ENCODE results near the gene METTL25.

The METTL25 gene

DNA sequence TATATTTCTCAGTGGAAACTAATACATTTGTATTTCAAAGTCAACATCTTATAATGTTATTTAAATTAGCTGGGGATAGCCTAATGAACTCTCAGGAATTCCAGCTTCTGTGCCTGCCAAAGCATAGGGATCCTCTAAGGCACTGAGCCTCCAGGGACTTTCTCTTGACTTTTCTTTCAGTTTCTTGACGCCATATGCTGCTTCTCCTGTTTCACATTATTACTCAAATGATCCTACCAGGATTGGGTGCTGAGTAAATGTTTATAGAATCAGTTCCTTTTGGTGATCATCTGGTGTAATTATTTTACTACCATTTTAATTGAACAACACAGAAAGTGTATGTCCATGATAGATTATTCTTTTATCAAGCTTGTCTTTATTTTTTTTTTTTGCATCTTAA lies 7.9 kb downstream of the METTL25 start:
- DNase-seq (ENCODE audit: low spot score in 2 of 2), result no peak
- H3K27ac Mint-ChIP-seq, result no peak overlapping the region
- H3K4me1 Mint-ChIP-seq, result peaks cover 18% of the 10 kb centered on the region
- no peak overlapping the region for H3K4me3 Mint-ChIP-seq
- no peaks in the 10 kb centered on the region for H3K9me3 Mint-ChIP-seq
- no peak for ATAC-seq
- no peaks in the 10 kb centered on the region for H3K36me3 Mint-ChIP-seq

DNA sequence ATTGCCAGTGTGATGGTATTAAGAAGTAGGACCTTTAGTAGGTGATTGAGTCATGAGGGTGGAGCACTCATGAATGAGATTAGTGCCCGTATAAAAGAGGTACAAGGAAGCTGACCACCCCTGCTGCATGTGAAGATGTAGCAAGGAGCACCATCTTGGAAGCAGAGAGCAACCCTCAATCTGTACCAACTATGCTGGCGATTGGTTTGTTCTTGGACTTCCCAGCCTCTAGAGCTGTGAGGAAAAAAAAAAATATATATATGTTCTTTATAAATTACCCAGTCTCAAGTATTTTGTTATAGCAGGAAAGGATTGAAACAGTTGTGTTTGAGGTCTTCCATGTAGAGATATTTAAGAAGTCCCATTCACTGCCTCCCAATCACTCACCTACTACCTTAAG lies 16.9 kb downstream of the METTL25 start:
- no peaks in the 10 kb centered on the region for H3K4me1 Mint-ChIP-seq
- H3K9me3 Mint-ChIP-seq, result peaks cover 5% of the 10 kb centered on the region
- no peak overlapping the region for H3K4me3 Mint-ChIP-seq
- no peak overlapping the region for H3K27ac Mint-ChIP-seq
- no peak for DNase-seq (ENCODE audit: low spot score in 2 of 2)
- no peaks in the 10 kb centered on the region for H3K36me3 Mint-ChIP-seq
- no peak for ATAC-seq

DNA sequence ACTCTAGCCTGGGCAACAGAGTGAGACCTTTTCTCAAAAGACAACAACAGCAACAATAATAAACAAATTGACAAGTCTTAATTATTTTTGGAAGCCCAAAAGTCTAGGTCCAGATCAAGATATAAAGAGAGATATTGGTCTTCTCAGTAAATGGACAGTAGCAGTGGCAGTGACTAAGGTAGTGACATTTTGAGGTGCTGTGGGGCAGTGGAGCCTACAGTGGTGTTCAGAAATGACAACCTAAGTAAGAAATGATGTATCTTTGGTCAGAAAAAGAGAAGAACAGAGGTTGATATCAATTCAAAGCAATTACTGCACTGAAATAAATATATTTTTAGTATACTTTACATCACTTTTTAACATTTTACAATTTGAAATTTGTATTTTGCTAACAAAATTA lies 20.7 kb downstream of the METTL25 start:
- no peak for DNase-seq (ENCODE audit: low spot score in 2 of 2)
- H3K4me3 Mint-ChIP-seq, result no peak overlapping the region
- H3K4me1 Mint-ChIP-seq, result no peaks in the 10 kb centered on the region
- H3K27ac Mint-ChIP-seq, result no peak overlapping the region
- peaks cover 5% of the 10 kb centered on the region for H3K9me3 Mint-ChIP-seq
- no peaks in the 10 kb centered on the region for H3K36me3 Mint-ChIP-seq
- ATAC-seq, result no peak

GRCh38 chr12:82383930-82384552 lies 25.7 kb downstream of the METTL25 start:
- Mint-ChIP-seq H3K4me1 (no peaks in the 10 kb centered on the region), H3K4me3 (no peak overlapping the region), H3K36me3 (peaks cover 6% of the 10 kb centered on the region), H3K9me3 (no peaks in the 10 kb centered on the region), H3K27ac (no peak overlapping the region)
- no peak for DNase-seq (ENCODE audit: low spot score in 2 of 2)
- no peak for ATAC-seq

GRCh38 chr12:82398879-82399278 lies 40.5 kb downstream of the METTL25 start:
- H3K9me3 Mint-ChIP-seq, result no peaks in the 10 kb centered on the region
- DNase-seq (ENCODE audit: low spot score in 2 of 2) (no peak), ATAC-seq (no peak)
- H3K27ac Mint-ChIP-seq, result no peak overlapping the region
- H3K36me3 Mint-ChIP-seq, result peaks cover 23% of the 10 kb centered on the region
- H3K4me3 Mint-ChIP-seq, result no peak overlapping the region
- no peaks in the 10 kb centered on the region for H3K4me1 Mint-ChIP-seq

- H3K27ac Mint-ChIP-seq, result no peak overlapping the region
- H3K4me1 Mint-ChIP-seq, result no peaks in the 10 kb centered on the region
- H3K36me3 Mint-ChIP-seq, result peaks cover 21% of the 10 kb centered on the region
- no peak for ATAC-seq
- no peak overlapping the region for H3K4me3 Mint-ChIP-seq
- DNase-seq (ENCODE audit: low spot score in 2 of 2), result no peak
- H3K9me3 Mint-ChIP-seq, result no peaks in the 10 kb centered on the region
Observed at GRCh38 chr12:82400819-82401218, 42.5 kb downstream of the METTL25 start.

DNA sequence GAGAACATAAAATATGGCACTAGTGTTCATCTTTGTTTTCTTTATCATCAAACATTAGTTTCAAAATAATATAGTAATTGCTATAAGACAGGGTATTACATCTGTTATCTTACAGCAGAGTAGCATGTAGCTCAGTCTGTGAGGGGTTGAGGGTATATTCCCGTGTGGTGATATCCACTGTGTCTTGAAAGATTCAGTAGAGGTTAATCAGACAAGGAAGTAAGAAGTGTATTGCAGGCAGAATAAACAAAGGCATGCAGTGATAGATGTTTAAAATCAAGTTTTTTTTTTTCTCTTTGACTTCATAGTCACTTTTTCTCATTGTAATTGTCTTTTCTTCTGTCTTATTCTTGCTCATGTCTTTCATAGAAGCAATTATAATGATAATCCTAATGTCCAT lies 48.3 kb downstream of the METTL25 start:
- no peaks in the 10 kb centered on the region for H3K4me1 Mint-ChIP-seq
- ATAC-seq (no peak), DNase-seq (ENCODE audit: low spot score in 2 of 2) (no peak)
- H3K9me3 Mint-ChIP-seq, result no peaks in the 10 kb centered on the region
- H3K36me3 Mint-ChIP-seq, result peaks cover 4% of the 10 kb centered on the region
- H3K4me3 Mint-ChIP-seq, result no peak overlapping the region
- H3K27ac Mint-ChIP-seq, result no peak overlapping the region

- Mint-ChIP-seq H3K4me1 (no peaks in the 10 kb centered on the region), H3K4me3 (no peak overlapping the region), H3K36me3 (peaks cover 4% of the 10 kb centered on the region), H3K27ac (no peak overlapping the region), H3K9me3 (no peaks in the 10 kb centered on the region)
- no peak for DNase-seq (ENCODE audit: low spot score in 2 of 2)
- ATAC-seq, result no peak
Observed at GRCh38 chr12:82407481-82407880, 49.2 kb downstream of the METTL25 start.

DNA sequence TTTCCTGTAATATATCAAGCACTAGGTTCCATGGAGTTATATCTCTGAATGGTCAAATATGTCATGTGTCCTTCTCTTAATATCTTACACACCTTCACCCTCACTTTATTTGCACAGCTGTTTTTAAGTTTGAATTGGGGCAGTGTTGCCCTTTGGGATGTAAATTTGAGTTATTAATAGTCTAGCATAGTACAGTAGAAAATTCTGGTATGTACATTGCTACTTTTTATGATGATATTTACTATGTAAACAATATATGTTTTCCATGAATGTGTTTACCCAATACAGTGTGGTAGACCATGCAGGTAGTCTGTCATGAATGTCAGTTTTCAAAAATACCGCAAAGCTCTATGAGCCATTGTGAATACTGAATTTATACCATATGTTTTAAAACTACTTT lies 50.5 kb downstream of the METTL25 start:
- no peak overlapping the region for H3K4me3 Mint-ChIP-seq
- ATAC-seq (no peak), DNase-seq (ENCODE audit: low spot score in 2 of 2) (no peak)
- H3K27ac Mint-ChIP-seq, result no peak overlapping the region
- H3K36me3 Mint-ChIP-seq, result peaks cover 4% of the 10 kb centered on the region
- no peaks in the 10 kb centered on the region for H3K9me3 Mint-ChIP-seq
- H3K4me1 Mint-ChIP-seq, result no peaks in the 10 kb centered on the region

DNA sequence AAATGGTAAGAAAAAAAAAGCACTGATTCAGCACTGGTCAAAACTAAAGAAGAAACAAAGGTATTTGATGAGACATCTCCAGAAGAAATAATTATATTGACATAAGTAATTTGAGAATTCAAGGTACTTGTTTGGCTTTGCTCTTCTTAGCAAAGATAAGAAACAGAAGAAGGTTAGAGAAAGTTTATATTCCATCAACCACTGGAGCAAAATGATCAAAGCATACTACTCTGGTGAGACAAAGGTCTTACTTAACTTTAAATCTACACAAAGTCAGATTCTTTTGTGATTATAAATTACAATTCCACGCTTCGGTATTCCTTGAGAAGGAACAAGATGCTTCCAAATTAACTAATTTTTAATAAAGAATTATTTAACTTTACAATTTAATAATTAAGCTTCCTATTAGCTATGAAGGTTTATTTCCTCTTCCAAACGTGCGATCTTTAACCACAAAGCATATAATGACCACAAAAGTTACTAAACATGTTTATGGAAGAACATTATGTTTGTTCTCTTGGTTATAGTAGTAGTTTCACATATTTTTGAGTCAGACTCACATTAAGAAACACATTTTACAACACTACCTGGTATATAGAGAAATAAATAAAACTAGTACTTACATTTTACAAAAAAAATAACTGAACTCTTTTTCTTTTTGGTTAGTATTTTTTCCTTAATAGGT lies 53.4 kb downstream of the METTL25 start:
- no peak for ATAC-seq
- H3K4me1 Mint-ChIP-seq, result no peaks in the 10 kb centered on the region

GRCh38 chr12:82412246-82412645 lies 53.9 kb downstream of the METTL25 start:
- H3K9me3 Mint-ChIP-seq, result no peaks in the 10 kb centered on the region
- DNase-seq (ENCODE audit: low spot score in 2 of 2), result no peak

More for the DNA sequence above, 53.4 kb downstream of the METTL25 start:
- DNase-seq (ENCODE audit: low spot score in 2 of 2), result no peak
- Mint-ChIP-seq H3K4me3 (no peak overlapping the region), H3K27ac (no peak overlapping the region), H3K36me3 (no peaks in the 10 kb centered on the region), H3K9me3 (no peaks in the 10 kb centered on the region)

GRCh38 chr12:82414044-82414443 lies 55.7 kb downstream of the METTL25 start:
- no peaks in the 10 kb centered on the region for H3K9me3 Mint-ChIP-seq
- ATAC-seq (no peak), DNase-seq (ENCODE audit: low spot score in 2 of 2) (no peak)
- H3K36me3 Mint-ChIP-seq, result no peaks in the 10 kb centered on the region
- no peak overlapping the region for H3K4me3 Mint-ChIP-seq
- H3K27ac Mint-ChIP-seq, result no peak overlapping the region
- H3K4me1 Mint-ChIP-seq, result no peaks in the 10 kb centered on the region

More at GRCh38 chr12:82412246-82412645, 53.9 kb downstream of the METTL25 start:
- no peaks in the 10 kb centered on the region for H3K36me3 Mint-ChIP-seq
- no peaks in the 10 kb centered on the region for H3K4me1 Mint-ChIP-seq
- H3K4me3 Mint-ChIP-seq, result no peak overlapping the region
- H3K27ac Mint-ChIP-seq, result no peak overlapping the region
- ATAC-seq, result no peak

DNA sequence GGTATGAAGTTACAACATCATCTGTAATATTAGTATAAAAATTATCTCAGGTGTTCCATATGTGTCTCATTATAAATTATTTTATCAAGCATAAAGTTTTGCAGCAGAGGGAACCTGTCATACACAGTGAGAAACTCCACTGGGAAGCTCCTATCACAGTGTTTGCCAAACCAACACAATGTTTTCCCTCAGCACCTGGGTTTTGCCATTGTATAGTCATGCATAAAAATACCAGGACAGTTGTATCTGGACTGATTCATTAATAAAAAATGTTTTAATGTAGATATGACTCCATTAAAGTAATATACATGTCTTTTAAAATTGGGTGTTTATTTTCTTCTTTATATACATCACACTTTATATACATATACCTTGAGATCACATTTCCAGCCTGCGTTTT lies 56.6 kb downstream of the METTL25 start:
- DNase-seq (ENCODE audit: low spot score in 2 of 2) (no peak), ATAC-seq (no peak)
- Mint-ChIP-seq H3K4me3 (no peak overlapping the region), H3K4me1 (no peaks in the 10 kb centered on the region), H3K27ac (no peak overlapping the region), H3K36me3 (no peaks in the 10 kb centered on the region), H3K9me3 (no peaks in the 10 kb centered on the region)

DNA sequence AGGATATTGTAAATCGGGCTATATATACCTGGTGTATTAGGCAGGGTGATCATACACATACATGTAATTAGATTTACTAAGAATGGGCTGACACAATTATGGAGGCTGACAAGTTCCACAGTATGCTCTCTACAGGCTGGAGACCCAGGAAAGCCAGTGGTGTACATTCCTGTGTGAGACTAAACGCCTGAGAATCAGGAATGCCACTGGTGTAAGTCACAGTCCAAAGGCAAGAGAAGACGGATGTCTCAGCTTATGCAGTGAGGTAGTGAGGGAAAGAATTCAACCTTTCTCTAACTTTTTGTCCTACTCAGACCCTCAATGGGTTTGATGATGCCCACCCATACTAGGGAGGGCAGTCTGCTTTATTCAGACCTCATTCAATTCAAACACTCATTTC lies 57.1 kb downstream of the METTL25 start:
- Mint-ChIP-seq H3K4me1 (no peaks in the 10 kb centered on the region), H3K36me3 (no peaks in the 10 kb centered on the region), H3K4me3 (no peak overlapping the region), H3K27ac (no peak overlapping the region), H3K9me3 (peaks cover 3% of the 10 kb centered on the region)
- ATAC-seq (no peak), DNase-seq (ENCODE audit: low spot score in 2 of 2) (no peak)

- ATAC-seq, result no peak
- no peaks in the 10 kb centered on the region for H3K36me3 Mint-ChIP-seq
- DNase-seq (ENCODE audit: low spot score in 2 of 2), result no peak
- peaks cover 15% of the 10 kb centered on the region for H3K4me1 Mint-ChIP-seq
- H3K27ac Mint-ChIP-seq, result no peak overlapping the region
- H3K9me3 Mint-ChIP-seq, result peaks cover 4% of the 10 kb centered on the region
- H3K4me3 Mint-ChIP-seq, result no peak overlapping the region
Observed at GRCh38 chr12:82425241-82425640, 66.9 kb downstream of the METTL25 start.

GRCh38 chr12:82426081-82426480 lies 67.8 kb downstream of the METTL25 start:
- DNase-seq (ENCODE audit: low spot score in 2 of 2) (no peak), ATAC-seq (no peak)
- Mint-ChIP-seq H3K4me3 (no peak overlapping the region), H3K36me3 (no peaks in the 10 kb centered on the region), H3K9me3 (no peaks in the 10 kb centered on the region), H3K4me1 (peaks cover 15% of the 10 kb centered on the region), H3K27ac (no peak overlapping the region)

Data from stimulated activated effector memory CD8-positive, alpha-beta T cell treated with anti-CD3 and anti-CD28 coated beads, Interleukin-12 subunit alpha, Interleukin-12 subunit beta, amount 100 ng/mL, for 72 hours (primary cell).